Suprapubic skin (tissue), 4 donors: ENCODE measurements around the gene ATE1.

Experiments used
- EP300 ChIP-seq: sonication (generic); formaldehyde crosslinking; IDR thresholded peaks from one replicate; pipeline ENCODE4 v1.6.1; 2017; ENCODE audit warnings: antibody characterized with exemption
- POLR2A ChIP-seq, 2 donors: fragments of 450-650 bp; IDR thresholded peaks; one replicate each; pipeline ENCODE4 v1.6.1; 2017; ENCODE audit warnings: antibody characterized with exemption in 2 of 2, mild to moderate bottlenecking in 2 of 2, moderate library complexity in 2 of 2
- POLR2AphosphoS5 ChIP-seq, 3 donors: sonication (generic); formaldehyde crosslinking; IDR thresholded peaks; one replicate each; pipeline ENCODE4 v1.6.1; 2017; ENCODE audit warnings: antibody characterized with exemption in 3 of 3
- TF ChIP-seq, protein P1 (sequence below), 2 donors: fragments of 200-600 bp in 1 of 2; fragments of 450-650 bp in 1 of 2; sonication (generic) in 1 of 2; IDR thresholded peaks; one replicate each; pipeline ENCODE4 v1.5.1; 2016 to 2019; ENCODE audit warnings: antibody characterized with exemption in 2 of 2, mild to moderate bottlenecking in 1 of 2, moderate library complexity in 1 of 2

DNA sequence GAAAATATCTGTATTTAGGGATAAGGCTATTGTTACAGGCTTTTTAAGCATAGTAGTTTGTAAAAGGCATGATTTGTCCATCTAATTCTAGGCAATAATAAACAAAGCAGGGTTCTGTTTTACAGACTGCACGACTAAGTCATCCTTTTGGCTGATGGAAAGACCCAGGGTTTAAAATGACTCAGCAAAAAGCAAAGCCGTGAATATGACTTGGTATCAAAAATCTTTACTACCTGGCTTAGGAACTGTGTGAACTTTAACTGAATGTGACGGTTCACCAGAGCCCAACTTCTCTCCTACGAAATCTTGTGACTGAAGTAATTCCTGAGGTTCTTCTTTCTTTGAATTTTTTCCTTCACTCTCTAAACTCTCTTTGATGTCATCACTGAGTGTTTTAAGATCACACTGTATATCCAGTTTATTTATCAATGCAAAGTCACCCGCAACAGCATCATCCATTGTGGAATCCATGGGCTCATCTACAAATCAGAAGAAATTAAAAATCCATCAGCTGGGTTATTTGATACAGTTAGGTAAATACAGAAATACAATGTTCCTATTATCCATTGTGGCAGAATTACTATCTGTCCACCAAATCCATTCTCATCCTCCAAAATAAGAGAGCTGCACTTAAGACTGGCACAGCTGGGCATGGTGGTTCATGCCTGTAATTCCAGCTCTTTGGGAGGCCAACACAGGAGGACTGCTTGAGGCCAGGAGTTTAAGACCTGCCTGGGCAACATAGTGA is 17.0 kb downstream of the ATE1 start:
- TF ChIP-seq EP300 = no peak
- TF ChIP-seq, protein P1, sequence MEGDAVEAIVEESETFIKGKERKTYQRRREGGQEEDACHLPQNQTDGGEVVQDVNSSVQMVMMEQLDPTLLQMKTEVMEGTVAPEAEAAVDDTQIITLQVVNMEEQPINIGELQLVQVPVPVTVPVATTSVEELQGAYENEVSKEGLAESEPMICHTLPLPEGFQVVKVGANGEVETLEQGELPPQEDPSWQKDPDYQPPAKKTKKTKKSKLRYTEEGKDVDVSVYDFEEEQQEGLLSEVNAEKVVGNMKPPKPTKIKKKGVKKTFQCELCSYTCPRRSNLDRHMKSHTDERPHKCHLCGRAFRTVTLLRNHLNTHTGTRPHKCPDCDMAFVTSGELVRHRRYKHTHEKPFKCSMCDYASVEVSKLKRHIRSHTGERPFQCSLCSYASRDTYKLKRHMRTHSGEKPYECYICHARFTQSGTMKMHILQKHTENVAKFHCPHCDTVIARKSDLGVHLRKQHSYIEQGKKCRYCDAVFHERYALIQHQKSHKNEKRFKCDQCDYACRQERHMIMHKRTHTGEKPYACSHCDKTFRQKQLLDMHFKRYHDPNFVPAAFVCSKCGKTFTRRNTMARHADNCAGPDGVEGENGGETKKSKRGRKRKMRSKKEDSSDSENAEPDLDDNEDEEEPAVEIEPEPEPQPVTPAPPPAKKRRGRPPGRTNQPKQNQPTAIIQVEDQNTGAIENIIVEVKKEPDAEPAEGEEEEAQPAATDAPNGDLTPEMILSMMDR (IDR thresholded peaks at IDR 0.05) = no peak
- TF ChIP-seq POLR2AphosphoS5 (IDR thresholded peaks at IDR 0.05) = no peak
- TF ChIP-seq POLR2A (IDR thresholded peaks at IDR 0.05) = no peak
